G401.6 (cell line): Measurements from ENCODE around the gene PRKCE.

Experiments used
- FAIRE-seq: peaks from 2 replicates; lab custom pipeline; 2012; peaks lifted over from hg19 to GRCh38; lab: Jason Lieb, UNC

The PRKCE gene

DNA sequence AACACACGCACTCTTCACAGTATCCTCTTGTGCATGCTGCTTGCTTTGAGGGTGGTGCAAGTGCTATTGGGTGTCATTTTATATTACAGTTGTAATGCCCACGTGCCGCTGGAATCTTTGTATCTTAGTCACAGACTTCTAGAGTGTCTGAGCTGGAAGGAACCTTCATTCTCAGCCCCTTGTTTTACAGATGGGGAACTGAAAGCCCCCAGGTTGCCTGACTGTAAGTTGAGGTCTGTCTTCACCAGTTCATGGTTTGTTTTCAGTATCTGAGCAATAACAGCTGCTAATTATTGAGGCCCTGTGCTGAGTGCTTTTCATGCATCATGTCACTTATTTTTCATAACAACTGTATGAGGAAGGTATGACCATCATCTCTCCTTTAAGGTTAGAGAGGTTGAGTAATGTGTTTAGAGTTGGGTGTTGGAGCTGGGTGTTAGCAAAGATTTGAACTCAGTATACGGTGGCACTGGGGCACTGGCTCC is 77.0 kb downstream of the PRKCE start:
- FAIRE-seq, result no peak

- FAIRE-seq, result no peak
Observed at GRCh38 chr2:45729753-45730512, 78.5 kb downstream of the PRKCE start.

GRCh38 chr2:45731141-45731540 is 79.7 kb downstream of the PRKCE start:
- FAIRE-seq, result no peak

GRCh38 chr2:45732436-45732835 is 81.0 kb downstream of the PRKCE start:
- no peak for FAIRE-seq

DNA sequence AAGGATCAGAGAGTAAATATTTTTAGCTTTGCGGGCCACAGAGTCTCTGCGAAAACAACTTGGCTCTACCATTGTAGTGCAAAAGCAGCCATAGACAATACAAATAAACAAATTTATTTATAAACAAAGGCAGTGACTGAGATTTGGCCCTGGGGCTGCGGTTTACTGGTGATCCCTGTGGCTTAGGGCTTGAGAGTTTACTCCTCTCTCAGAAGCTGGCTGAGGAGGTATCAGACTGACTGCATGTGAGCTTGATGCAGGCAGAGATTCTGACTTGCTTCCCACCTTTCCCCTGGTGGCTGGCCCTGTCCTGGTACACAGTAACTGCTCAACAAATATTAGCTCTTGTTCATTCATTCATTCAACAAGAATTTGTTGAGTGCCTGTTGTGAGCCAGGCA is 81.5 kb downstream of the PRKCE start:
- FAIRE-seq, result no peak

DNA sequence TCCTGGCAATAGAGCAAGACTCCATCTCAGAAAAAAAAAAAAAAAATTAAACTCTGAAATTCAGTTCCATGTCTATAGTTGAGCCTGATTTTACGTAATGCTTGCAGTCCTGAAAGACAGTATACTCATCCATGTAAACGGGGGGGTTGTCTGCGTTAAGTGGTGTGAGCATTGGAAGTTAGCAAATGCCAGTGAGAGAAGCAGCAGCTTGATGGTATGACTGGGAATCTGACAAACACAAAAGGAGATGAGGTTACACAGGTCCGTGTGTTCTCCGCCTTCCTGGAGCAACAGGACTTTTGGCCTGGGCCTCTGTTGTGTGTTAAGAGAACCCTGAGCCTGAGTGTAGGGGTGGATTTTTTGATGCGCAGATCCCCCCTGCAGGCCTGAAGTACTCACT is 82.9 kb downstream of the PRKCE start:
- FAIRE-seq, result no peak

- no peak for FAIRE-seq
Observed at GRCh38 chr2:45734952-45735351, 83.5 kb downstream of the PRKCE start.

DNA sequence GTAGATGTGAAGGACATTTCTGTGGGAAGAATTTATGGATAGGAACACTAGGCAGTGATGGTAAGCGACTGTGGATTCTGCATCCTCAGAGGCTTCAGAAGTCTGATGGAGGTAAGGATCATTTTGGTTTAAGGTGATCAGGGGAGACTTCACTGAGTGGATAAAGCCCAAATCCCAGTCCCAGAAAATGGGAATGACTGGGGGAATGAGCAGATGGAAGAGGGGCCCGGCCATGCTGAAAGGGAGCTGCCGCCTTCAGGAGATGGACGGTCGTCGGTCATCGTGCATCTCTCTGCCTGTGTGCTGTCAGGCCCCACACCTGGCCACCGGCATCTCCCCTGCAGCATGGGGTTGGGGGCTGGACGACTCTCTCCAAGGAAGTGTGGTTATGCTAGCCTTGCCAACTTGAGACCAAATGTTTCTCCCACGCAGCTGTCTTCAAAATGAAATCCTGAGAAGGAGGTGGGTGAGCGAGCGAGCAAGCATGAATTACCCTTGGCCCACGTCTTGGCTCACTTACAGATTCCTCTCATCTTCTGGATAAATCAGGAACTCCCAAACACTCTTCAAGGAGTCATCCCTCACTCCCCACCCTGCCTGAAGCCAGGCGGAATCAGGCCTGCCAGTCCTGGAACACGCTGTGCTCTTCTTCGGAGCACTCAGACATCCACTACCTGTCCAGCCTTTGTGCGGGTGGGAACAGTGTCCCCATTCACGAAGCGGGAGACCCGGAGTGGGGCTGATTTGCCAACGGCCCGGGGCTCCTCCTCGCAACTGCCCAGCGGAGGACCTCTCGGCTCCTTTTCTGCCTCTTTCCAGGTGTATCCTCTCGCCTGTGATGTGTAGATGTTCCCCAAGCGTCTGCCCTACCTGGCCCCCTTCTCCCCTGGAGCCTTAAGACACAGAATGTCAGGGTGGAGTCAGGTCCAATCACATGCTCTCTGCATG is 85.6 kb downstream of the PRKCE start:
- FAIRE-seq, result no peak

DNA sequence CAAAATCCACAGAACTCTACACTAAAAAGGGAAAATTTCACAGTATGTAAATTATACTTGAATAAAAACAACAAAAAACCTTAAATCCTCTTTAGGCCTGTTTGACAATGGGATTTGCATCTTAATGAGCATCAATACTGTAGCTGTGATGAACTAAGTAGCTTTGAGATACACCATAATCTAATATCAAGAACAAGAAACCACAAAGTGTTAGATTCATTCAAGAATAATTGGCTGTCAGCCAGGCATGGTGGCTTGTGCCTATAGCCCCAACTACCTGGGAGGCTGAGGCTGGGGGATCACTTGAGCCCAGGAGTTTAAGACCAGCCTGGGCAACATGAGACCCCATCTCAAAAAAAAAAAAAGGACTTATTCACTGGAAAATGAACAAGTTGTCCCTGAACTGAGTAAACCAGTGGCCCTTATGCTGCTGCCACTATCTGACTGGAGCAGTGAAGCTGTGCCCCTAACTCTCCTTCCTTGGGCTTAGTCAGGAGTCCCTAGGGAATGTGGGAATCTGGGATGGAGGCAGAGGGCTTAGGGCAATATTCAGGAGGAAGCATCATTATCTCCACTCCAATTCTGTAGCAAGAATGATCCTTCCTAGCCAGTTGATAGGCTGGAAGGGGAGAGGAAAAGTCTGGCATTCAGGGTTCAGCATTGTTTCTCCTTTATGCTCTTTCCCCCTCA is 88.5 kb downstream of the PRKCE start:
- no peak for FAIRE-seq

DNA sequence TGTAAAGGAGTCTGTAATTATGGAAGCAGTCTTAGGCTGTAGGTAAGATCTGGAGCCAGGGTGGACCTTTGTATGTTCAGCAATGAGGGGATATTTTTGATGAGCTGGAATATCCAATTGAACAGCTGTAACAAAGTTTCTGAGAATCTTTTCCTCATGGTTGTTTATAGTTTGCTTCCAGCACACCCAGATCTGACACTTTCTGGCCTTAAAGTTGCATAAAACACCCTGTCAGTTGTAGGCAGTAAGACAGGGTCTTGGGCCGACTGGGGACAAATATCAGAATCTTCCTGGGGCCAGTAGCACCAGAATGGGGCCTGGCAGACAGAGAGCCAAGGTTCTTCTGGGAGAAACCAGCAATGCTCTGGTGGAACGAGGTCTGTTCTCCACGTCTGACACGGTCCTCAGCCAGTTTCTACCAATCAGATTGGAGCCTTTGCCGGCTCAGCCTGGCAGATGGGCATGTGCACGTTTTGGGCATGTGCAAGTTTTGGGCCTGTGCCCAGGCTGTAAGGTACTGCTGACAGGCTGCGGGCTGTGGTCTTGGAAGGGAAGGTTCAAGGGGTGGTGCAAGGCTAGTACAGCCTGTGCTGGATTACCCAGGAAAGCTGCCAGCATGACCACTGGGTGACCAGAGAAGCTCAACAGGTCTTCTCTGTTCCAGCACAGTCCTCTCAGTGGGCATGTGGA is 89.8 kb downstream of the PRKCE start:
- no peak for FAIRE-seq

GRCh38 chr2:45743531-45744396 is 92.3 kb downstream of the PRKCE start:
- no peak for FAIRE-seq

DNA sequence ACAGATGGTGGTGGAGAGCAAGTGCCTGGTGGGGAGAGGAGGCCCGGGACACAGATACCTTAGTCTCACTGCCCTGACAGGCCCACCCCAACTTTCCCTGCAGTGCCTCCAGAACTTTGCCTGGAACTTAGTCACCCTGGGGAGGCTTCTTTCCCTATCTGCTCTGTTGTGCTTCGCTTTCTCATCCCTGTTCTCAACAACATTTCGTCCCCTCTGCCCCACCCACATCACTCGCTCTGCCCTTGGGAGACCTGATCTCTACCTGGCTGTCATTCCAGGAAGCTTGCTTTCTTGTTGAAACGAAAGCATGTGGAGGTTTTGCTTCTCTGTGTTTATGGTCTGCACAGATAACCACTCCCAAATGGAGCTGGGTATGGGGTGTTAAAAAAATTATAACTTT is 93.8 kb downstream of the PRKCE start:
- no peak for FAIRE-seq

GRCh38 chr2:45746888-45747287 is 95.4 kb downstream of the PRKCE start:
- no peak for FAIRE-seq

DNA sequence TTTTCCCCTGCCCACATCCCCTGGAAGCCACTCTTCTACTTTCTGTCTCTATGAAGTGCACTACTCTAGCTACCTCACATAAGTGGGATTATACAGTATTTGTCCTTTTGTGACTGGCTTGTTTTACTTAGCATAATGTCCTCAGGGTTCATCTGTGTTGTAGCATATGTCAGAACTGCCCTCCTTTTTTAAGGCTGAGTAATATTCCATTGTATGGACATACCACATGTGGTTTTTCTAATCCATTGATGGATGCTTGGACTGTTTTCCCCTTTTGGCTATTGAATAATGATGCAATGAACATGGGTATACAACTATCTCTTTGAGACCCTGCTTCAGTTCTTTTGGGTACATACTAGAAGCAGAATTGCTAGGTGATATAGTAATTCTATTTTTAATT is 95.9 kb downstream of the PRKCE start:
- FAIRE-seq, result no peak

- FAIRE-seq, result no peak
Observed at GRCh38 chr2:45748239-45748638, 96.8 kb downstream of the PRKCE start.

GRCh38 chr2:45750001-45750400 is 98.5 kb downstream of the PRKCE start:
- FAIRE-seq, result no peak

DNA sequence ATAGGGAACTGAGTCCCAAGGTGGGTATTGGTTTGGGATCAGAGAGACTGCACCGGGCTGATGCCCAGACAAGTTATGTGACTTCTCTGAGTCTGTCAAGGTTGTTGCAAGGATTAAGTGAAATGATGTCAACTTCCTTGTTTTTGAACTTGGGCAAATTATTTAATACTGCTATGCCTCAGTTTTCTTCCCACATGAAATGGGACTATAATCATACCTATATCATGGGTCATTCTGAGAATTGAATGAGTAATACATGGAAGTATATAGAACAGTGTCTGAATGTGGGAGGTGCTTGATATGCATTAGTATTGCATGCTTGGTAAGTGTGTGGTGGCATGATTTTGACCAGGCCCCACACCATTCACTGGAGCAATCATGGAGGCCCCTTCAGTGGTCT is 99.0 kb downstream of the PRKCE start:
- FAIRE-seq, result no peak

GRCh38 chr2:45753381-45753780 is 101.9 kb downstream of the PRKCE start:
- no peak for FAIRE-seq

- FAIRE-seq, result no peak
Observed at GRCh38 chr2:45754131-45755010, 102.9 kb downstream of the PRKCE start.
